HG02642 (cell line): ENCODE measurements around the gene PPIH.
"Not testable (repeated sequence)": the region's sequence is repeated elsewhere in the genome, so short reads cannot be mapped to it uniquely, and the experiment has no call there.

Experiments
- ATAC-seq: cut with Tn5 transposase; IDR thresholded peaks from one replicate; pipeline ENCODE4 v1.9.1; 2021; ENCODE audit warnings: mild to moderate bottlenecking; ENCODE audit not compliant: unreplicated experiment, poor library complexity

PPIH gene

GRCh38 chr1:42657981-42658876 is at the start of gene PPIH:
Gene PPIH, plus strand, starts transcription at chr1:42658423. Its CDS starts 24 bp downstream, at chr1:42658447.
- peak; percentile 96 for ATAC-seq

- no peak for ATAC-seq
Measured at GRCh38 chr1:42613803-42614131, 44.5 kb upstream of the PPIH start.

GRCh38 chr1:42618866-42619265 is 39.4 kb upstream of the PPIH start:
- ATAC-seq: no peak

GRCh38 chr1:42620307-42620706 is 37.9 kb upstream of the PPIH start:
- ATAC-seq: no peak

- not testable (repeated sequence) for ATAC-seq
Measured at GRCh38 chr1:42621180-42621579, 37.0 kb upstream of the PPIH start.

- ATAC-seq: not testable (repeated sequence)
Measured at GRCh38 chr1:42627205-42627604, 31.0 kb upstream of the PPIH start.

- ATAC-seq: no peak
Measured at GRCh38 chr1:42639116-42639515, 19.1 kb upstream of the PPIH start.

- ATAC-seq: no peak
Measured at GRCh38 chr1:42646056-42646455, 12.2 kb upstream of the PPIH start.

- no peak for ATAC-seq
Measured at GRCh38 chr1:42657201-42657600, 1.0 kb upstream of the PPIH start.

GRCh38 chr1:42658877-42659337 is 684 bp downstream of the PPIH start:
- ATAC-seq: no peak

GRCh38 chr1:42660907-42661500 is 2.8 kb downstream of the PPIH start:
- no peak for ATAC-seq

GRCh38 chr1:42669936-42670335 is 11.7 kb downstream of the PPIH start:
- ATAC-seq: no peak

- no peak for ATAC-seq
Measured at GRCh38 chr1:42670425-42670824, 12.2 kb downstream of the PPIH start.

- ATAC-seq: no peak
Measured at GRCh38 chr1:42674214-42674613, 16.0 kb downstream of the PPIH start.

- ATAC-seq: no peak
Measured at GRCh38 chr1:42674682-42675081, 16.5 kb downstream of the PPIH start.

- no peak for ATAC-seq
Measured at GRCh38 chr1:42675467-42675866, 17.2 kb downstream of the PPIH start.

GRCh38 chr1:42676534-42677087 is 18.4 kb downstream of the PPIH start:
- no peak for ATAC-seq

GRCh38 chr1:42679364-42679983 is 21.3 kb downstream of the PPIH start:
- ATAC-seq: no peak

GRCh38 chr1:42680055-42680454 is 21.8 kb downstream of the PPIH start:
- ATAC-seq: no peak

GRCh38 chr1:42680921-42681683 is 22.9 kb downstream of the PPIH start:
- no peak for ATAC-seq
